Heart left ventricle (tissue), 13 donors: ENCODE data around the gene TRIM16.
"Not testable (repeated sequence)": the region's sequence is repeated elsewhere in the genome, so short reads cannot be mapped to it uniquely, and the experiment has no call there.

Source experiments
- POLR2A ChIP-seq, 2 donors: fragments of 450-650 bp; IDR thresholded peaks; one replicate each; pipeline ENCODE4 v1.6.1; 2017; ENCODE audit warnings: antibody characterized with exemption in 2 of 2, mild to moderate bottlenecking in 2 of 2, moderate library complexity in 2 of 2
- TF ChIP-seq, protein P1 (sequence below), 12 donors: fragments of 200-600 bp; sonication (generic) in 4 of 12; IDR thresholded peaks; one replicate each; pipeline versions ENCODE4 v1.5.0 to v1.8.0; 2018 to 2022; ENCODE audit warnings: antibody characterized with exemption in 12 of 12, mild to moderate bottlenecking in 5 of 12
- donor health status: ischemic (EF 13 %, LVEDD 7.1; RV severe dilation, severe dysfunction).
- donor health status: DM: no; HTN: yes; CAD: no.
- donor health status: DM: no; HTN: no; CAD: no.
- donor health status: ischemic (EF 25% LVEDD 6.9; RV normal size, moderate dysfunction).
- donor health status: ischemic (EF 25% LVEDD 5.7; RV mildly dilated, moderate dysfunction).
- donor health status: ischemic (EF 35%, LVEDD 5.7; RV mildly dilated, moderate dysfunction).
- donor health status: nonischemic (EF 11% LVEDD 7.7; RV severe dilation, severe dysfunction).
- donor health status: DM: yes; HTN: yes; CAD: no.
- donor health status: PGD.
- donor health status: ischemic (EF 29% LVEDD 5.4; RV normal size, mild dysfunction).
- donor health status: nonischemic (EF 23%, LVEDD 6.1; RV moderate dilation, normal function).

GRCh38 chr17:15687494-15687893 is 3.4 kb upstream of the TRIM16 start:
- TF ChIP-seq POLR2A (IDR thresholded peaks at IDR 0.05) = not testable (repeated sequence)
- TF ChIP-seq, protein P1, sequence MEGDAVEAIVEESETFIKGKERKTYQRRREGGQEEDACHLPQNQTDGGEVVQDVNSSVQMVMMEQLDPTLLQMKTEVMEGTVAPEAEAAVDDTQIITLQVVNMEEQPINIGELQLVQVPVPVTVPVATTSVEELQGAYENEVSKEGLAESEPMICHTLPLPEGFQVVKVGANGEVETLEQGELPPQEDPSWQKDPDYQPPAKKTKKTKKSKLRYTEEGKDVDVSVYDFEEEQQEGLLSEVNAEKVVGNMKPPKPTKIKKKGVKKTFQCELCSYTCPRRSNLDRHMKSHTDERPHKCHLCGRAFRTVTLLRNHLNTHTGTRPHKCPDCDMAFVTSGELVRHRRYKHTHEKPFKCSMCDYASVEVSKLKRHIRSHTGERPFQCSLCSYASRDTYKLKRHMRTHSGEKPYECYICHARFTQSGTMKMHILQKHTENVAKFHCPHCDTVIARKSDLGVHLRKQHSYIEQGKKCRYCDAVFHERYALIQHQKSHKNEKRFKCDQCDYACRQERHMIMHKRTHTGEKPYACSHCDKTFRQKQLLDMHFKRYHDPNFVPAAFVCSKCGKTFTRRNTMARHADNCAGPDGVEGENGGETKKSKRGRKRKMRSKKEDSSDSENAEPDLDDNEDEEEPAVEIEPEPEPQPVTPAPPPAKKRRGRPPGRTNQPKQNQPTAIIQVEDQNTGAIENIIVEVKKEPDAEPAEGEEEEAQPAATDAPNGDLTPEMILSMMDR (IDR thresholded peaks at IDR 0.05) = not testable (repeated sequence)
